Fibroblast of lung (primary cell): ENCODE measurements around the gene RETN. TPM values are rescaled to one million over a fixed set of nuclear protein-coding genes. Genes with fewer than 3 reads are reported as not detected.

Experiments
- DNase-seq, 2 donors: peaks; one replicate each; pipeline versions ENCODE4 v3.0.0 to v3.0.0-alpha.2; 2010; ENCODE audit warnings: low read depth in 2 of 2
- H2AFZ ChIP-seq: 2 replicates; pipeline ENCODE4 v1.5.1; 2012; ENCODE audit warnings: low read length, control low read depth, inconsistent platforms
- H3K27ac ChIP-seq: 2 replicates; pipeline ENCODE4 v1.5.1; 2011; ENCODE audit warnings: low read length, control low read depth; ENCODE audit not compliant: insufficient read depth
- H3K27me3 ChIP-seq: 2 replicates; pipeline ENCODE4 v1.5.1; 2011; ENCODE audit warnings: mild to moderate bottlenecking, low read length; ENCODE audit not compliant: control insufficient read depth, insufficient read depth
- H3K36me3 ChIP-seq: 2 replicates; pipeline ENCODE4 v1.5.1; 2011; ENCODE audit warnings: low read length; ENCODE audit not compliant: control insufficient read depth, insufficient read depth
- H3K4me1 ChIP-seq: 2 replicates; pipeline ENCODE4 v1.5.1; 2011; ENCODE audit warnings: low read length; ENCODE audit not compliant: control insufficient read depth, insufficient read depth; ENCODE audit errors: extremely low read depth
- H3K4me2 ChIP-seq: 2 replicates; pipeline ENCODE4 v1.5.1; 2011; ENCODE audit warnings: low read length, control low read depth; ENCODE audit not compliant: insufficient read depth; ENCODE audit errors: extremely low read depth
- H3K4me3 ChIP-seq, 4 experiments: fragments of 200-600 bp in 1 of 4; sonication (generic) in 1 of 4; replicated peaks in 1 of 4; 2 replicates each; pipeline ENCODE4 v1.5.1; 2011 to 2016; ENCODE audit warnings: low read length in 4 of 4, low read depth in 3 of 4, mild to moderate bottlenecking in 3 of 4, control low read depth in 2 of 4, inconsistent platforms in 1 of 4, mixed read lengths in 1 of 4; ENCODE audit not compliant: insufficient read depth in 1 of 4; ENCODE audit errors: control extremely low read depth in 1 of 4
- H3K79me2 ChIP-seq: 2 replicates; pipeline ENCODE4 v1.5.1; 2012; ENCODE audit warnings: mild to moderate bottlenecking, low read length, inconsistent platforms; ENCODE audit not compliant: control insufficient read depth, insufficient read depth
- H3K9ac ChIP-seq: 2 replicates; pipeline ENCODE4 v1.5.1; 2011; ENCODE audit warnings: mild to moderate bottlenecking, low read length, control low read depth; ENCODE audit not compliant: insufficient read depth
- H3K9me3 ChIP-seq: 2 replicates; pipeline ENCODE4 v1.5.1; 2012; ENCODE audit warnings: low read depth, low read length; ENCODE audit not compliant: control insufficient read depth, insufficient read depth
- H4K20me1 ChIP-seq: 2 replicates; pipeline ENCODE4 v1.5.1; 2011; ENCODE audit warnings: low read length; ENCODE audit not compliant: control insufficient read depth, insufficient read depth; ENCODE audit errors: extremely low read depth
- CTCF ChIP-seq, 2 donors: IDR thresholded peaks in 1 of 2; conservative IDR thresholded peaks in 1 of 2; 1 replicate in 1 of 2; 2 replicates in 1 of 2; pipeline ENCODE4 v1.5.1; 2011 to 2012; ENCODE audit warnings: low read length in 2 of 2, control low read depth in 1 of 2, inconsistent platforms in 1 of 2, low read depth in 1 of 2, mild to moderate bottlenecking in 1 of 2
- EZH2 ChIP-seq: IDR thresholded peaks from 2 replicates; pipeline ENCODE4 v1.5.1; 2012; ENCODE audit warnings: low read length, control low read depth, mild to moderate bottlenecking; ENCODE audit errors: missing control alignments
- polyA plus RNA-seq, 2 donors: library from polyadenylated mRNA; depleted of rRNA in 1 of 2; stranded (reverse) in 1 of 2; unstranded in 1 of 2; fragments of >200 nt; gene quantifications; 2 replicates each; pipeline ENCODE4 v1.2.1, GENCODE V29; 2011 to 2012; ENCODE audit warnings: missing spikeins in 1 of 2
- total RNA-seq: library from RNA; depleted of rRNA; stranded (reverse); fragments of >200 nt; gene quantifications from 2 replicates; pipeline ENCODE4 v1.2.1, GENCODE V29; 2014

Gene RETN
- total and polyA plus RNA-seq, 2 donors (not counting 1 experiment from before 2014, with no cell fraction given) = not detected

GRCh38 chr19:7639863-7640348 is 28.9 kb upstream of the RETN start:
- DNase-seq = no peak

GRCh38 chr19:7640803-7641202 is 28.0 kb upstream of the RETN start:
- Histone ChIP-seq H4K20me1 (no peaks in the 10 kb centered on the region), H3K4me2 (no peak overlapping the region), H3K79me2 (no peaks in the 10 kb centered on the region), H3K4me1 (no peaks in the 10 kb centered on the region), H3K9ac (no peak overlapping the region), H3K4me3 (no peak overlapping the region), H3K9me3 (no peaks in the 10 kb centered on the region), H2AFZ (no peak overlapping the region), H3K27me3 (peaks cover 8% of the 10 kb centered on the region), H3K27ac (no peak overlapping the region), H3K36me3 (no peaks in the 10 kb centered on the region)
- no peak for TF ChIP-seq EZH2
- no peak for TF ChIP-seq CTCF (conservative IDR thresholded peaks at IDR 0.05 in 1 of 2, IDR thresholded peaks at IDR 0.05 in 1 of 2; ENCODE audit: low read depth in 1 of 2, low read length in 2 of 2)
- no peak for DNase-seq

More at GRCh38 chr19:7639863-7640348, 28.9 kb upstream of the RETN start:
- Histone ChIP-seq H3K27me3 (peaks cover 8% of the 10 kb centered on the region), H3K27ac (no peak overlapping the region), H3K79me2 (no peaks in the 10 kb centered on the region), H3K4me3 (no peak overlapping the region), H2AFZ (no peak overlapping the region), H3K9ac (no peak overlapping the region), H3K4me2 (no peak overlapping the region), H3K36me3 (no peaks in the 10 kb centered on the region), H3K9me3 (no peaks in the 10 kb centered on the region), H3K4me1 (no peaks in the 10 kb centered on the region), H4K20me1 (no peaks in the 10 kb centered on the region)
- no peak for TF ChIP-seq CTCF (conservative IDR thresholded peaks at IDR 0.05 in 1 of 2, IDR thresholded peaks at IDR 0.05 in 1 of 2; ENCODE audit: low read depth in 1 of 2, low read length in 2 of 2)
- no peak for TF ChIP-seq EZH2

GRCh38 chr19:7641290-7642276 is 27.3 kb upstream of the RETN start:
- H3K9me3 ChIP-seq = no peaks in the 10 kb centered on the region
- no peaks in the 10 kb centered on the region for H3K4me1 ChIP-seq
- H4K20me1 ChIP-seq = no peaks in the 10 kb centered on the region
- no peaks in the 10 kb centered on the region for H3K36me3 ChIP-seq
- H3K27me3 ChIP-seq = peaks cover 2% of the 10 kb centered on the region
- H3K9ac ChIP-seq = no peak overlapping the region
- no peaks in the 10 kb centered on the region for H3K79me2 ChIP-seq
- no peak overlapping the region for H3K4me3 ChIP-seq
- H3K27ac ChIP-seq = no peak overlapping the region
- no peak for DNase-seq
- no peak overlapping the region for H2AFZ ChIP-seq
- H3K4me2 ChIP-seq = no peak overlapping the region
- TF ChIP-seq CTCF (conservative IDR thresholded peaks at IDR 0.05 in 1 of 2, IDR thresholded peaks at IDR 0.05 in 1 of 2; ENCODE audit: low read depth in 1 of 2, low read length in 2 of 2) (no peak), EZH2 (no peak)
